ENCODE results near the gene EXOC3L1. TPM values are rescaled to one million over a fixed set of nuclear protein-coding genes. Genes with fewer than 3 reads are reported as not detected.

The EXOC3L1 gene
- total RNA-seq, 1 donor from 2014 or later: 4.1 TPM

DNA sequence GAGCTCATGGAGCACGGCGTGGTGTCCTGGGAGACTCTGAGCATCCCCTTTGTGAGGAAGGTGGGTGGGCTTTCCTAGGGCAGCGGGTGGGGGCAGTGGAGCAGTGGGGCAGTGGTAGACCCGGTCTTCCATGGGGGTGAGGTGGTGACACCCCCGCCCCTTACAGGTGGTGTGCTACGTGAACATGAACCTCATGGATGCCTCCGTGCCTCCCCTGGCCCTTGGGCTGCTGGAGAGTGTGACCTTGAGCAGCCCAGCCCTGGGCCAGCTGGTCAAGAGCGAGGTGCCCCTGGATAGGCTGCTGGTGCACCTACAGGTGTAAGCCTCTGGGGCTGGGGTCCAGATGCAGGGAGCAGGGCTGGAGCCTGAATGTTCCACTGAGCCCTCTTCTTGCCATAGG lies 10.6 kb upstream of the EXOC3L1 start:
- ATAC-seq (no peak), DNase-seq (ENCODE audit: missing footprints) (peak; percentile 53)
- intact Hi-C loops (cut with DNase I): no loop called here

DNA sequence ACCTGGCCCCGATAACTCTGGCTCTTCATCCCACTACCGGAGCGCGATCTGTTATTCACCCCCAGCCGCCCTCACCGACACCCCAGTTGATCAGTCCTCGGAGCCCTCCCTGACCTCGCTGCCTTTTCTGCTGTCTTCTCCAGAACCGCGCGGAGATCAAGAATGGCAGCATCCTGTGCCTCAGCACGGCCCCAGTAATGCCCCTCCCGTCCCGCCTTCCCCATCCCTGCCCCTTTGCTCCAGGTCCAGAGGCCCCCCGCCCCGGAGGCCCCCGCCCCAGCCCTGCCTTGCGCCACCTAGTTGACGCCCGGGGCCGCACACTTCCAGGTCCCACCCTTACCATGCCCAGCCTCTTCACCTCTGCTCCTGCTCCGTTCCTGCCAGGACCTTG lies 9.9 kb upstream of the EXOC3L1 start:
- ATAC-seq (peak; percentile 24), DNase-seq (ENCODE audit: missing footprints) (peak; percentile 47)
- intact Hi-C loops (cut with DNase I): no loop called here

DNA sequence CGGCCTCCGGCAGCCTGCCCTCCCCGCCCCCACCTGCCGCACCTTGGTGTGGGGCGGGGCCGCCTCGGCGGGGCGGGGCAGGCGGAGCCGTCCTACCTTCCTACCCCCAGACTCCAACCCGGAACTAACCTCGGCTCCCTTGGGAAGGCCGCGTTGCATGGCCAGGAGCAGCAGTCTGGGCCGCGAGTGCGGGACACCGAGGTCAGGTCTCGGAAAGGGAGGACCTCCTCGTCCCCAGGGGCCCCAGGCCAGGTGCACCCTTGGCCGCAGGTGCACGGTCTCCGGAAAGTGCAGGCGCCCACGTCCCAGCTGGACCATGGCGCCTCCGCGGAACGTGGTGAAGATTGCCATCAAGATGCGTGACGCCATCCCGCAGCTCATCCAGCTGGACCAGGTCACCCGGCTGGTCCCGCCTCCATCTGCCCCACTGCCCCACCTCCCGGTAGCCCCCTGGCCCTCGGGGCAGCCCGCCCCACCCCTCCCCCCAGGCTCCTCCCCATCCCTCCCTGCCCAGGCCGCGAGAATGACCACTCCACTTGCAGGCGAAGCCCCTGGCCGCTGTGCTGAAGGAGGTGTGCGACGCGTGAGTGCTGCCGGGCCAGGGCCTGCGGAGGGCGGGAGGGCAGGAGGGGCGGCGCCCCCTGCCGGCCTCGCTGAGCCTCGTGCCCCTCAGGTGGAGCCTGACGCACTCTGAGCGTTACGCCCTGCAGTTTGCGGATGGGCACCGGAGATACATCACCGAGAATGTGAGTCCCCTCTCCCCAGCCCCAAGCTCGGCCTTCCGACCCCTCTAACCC lies 9.3 kb upstream of the EXOC3L1 start, which contains the start of gene ELMO3:
Gene ELMO3 (plus strand): TSS at position 121 of the 797 bp plus-strand sequence. CDS start 196 bp downstream, at position 317.
- ATAC-seq: peak; percentile 22

DNA sequence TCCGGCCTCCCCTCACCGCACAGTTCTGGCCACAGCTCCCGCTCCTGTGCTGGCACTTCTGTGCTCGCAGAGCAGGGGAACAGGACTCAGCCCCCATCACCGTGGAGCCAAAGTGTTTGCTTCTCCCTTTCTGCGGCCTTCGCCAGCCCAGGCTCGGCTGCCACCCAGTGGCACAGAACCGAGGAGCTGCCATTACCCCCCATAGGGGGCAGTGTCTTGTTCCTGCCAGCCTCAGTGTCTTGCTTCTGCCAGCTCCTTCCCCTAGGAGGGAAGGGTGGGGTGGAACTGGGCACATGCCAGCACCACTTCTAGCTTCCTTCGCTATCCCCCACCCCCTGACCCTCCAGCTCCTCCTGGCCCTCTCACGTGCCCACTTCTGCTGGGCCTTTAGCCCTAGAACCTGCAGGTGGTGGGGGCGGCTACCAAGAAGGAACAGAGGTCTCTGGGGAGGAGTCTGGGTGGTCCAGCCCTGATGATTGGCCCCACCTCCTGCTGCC lies 8.3 kb upstream of the EXOC3L1 start:
- intact Hi-C loops (cut with DNase I): no loop called here
- DNase-seq (ENCODE audit: missing footprints) (peak; percentile 56), ATAC-seq (no peak)

More for the DNA sequence above, 9.3 kb upstream of the EXOC3L1 start, which contains the start of gene ELMO3:
- peak; percentile 73 for DNase-seq (ENCODE audit: missing footprints)
- intact Hi-C loops (cut with DNase I): no loop called here

DNA sequence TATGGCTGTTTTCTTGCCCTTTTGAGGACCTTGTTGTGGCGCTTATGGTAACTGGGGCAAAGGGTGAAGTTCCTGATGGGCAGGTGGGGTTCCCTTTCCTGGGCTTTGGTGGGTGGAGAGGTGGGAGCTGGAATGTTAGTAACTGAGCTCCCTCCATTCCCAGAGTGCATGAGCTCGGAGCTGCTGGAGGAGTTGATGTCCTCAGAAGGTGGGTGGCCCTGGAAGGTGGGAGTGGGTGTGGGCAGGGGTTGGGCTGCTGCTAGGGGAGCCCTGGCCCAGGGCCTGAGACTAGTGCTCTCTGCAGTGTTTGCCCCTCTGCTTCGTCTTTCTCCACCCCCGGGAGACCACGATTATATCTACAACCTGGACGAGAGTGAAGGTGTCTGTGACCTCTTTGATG lies 7.8 kb upstream of the EXOC3L1 start:
- intact Hi-C loops (cut with DNase I): no loop called here
- ATAC-seq (no peak), DNase-seq (ENCODE audit: missing footprints) (no peak)

DNA sequence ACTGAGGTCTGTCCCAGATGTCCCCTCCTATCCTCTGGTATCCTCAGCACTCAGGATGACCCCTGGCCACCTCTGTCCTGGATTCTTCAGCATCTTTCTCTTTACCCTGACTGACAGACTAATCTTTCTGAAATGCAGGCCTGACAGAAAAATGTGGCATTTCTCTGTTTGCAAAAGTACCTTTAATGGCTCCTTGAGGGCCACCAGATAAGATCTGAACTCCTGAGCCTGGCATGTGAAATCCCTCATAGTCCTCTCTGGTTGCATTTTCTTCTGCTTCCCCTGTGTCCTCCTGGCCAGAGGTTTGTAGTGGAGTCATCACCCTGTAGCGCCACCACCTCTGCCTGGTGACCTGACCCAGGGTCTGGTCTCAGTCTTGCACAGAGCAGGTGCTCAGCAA lies 6.9 kb upstream of the EXOC3L1 start:
- ATAC-seq (no peak), DNase-seq (ENCODE audit: missing footprints) (no peak)
- intact Hi-C loops (cut with DNase I): no loop called here

DNA sequence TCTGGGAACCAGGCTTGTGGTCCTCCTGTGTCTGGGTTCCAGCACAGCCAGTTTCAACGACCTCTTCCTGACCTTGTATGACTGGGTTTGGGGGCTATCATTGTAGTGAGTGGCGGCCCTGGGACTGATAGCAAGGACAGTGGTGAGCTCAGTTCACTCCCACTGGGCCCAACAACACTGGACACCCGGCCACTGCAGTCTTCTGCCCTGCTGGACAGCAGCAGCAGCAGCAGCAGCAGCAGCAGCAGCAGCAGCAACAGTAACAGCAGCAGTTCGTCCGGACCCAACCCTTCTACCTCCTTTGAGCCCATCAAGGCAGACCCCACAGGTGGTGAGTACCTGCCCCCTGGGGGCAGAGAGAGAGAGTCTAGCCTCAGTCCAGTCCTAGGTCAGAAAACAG lies 5.7 kb upstream of the EXOC3L1 start:
- intact Hi-C loops (cut with DNase I): no loop called here
- ATAC-seq (no peak), DNase-seq (ENCODE audit: missing footprints) (no peak)

DNA sequence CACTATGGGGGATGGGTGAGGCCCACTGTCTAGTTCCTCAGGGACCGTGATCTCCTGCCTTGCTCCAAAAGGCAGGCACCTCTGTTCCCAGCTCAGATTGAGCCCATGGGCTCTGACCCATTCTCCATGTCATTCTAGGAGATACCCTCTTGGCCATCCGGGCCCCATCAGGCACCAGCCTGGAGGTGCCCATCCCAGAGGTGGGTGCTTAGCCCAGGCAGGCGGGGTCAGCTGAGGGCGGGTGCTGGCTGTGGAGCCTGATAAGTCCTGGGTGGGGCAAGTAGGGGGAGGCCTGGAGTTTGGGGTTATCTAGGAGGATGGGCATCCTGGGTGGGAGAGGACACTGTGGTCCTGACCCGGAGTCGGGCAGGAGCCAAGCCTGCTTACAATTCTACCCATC lies 4.3 kb upstream of the EXOC3L1 start:
- DNase-seq (ENCODE audit: missing footprints) (no peak), ATAC-seq (no peak)
- intact Hi-C loops (cut with DNase I): no loop called here

DNA sequence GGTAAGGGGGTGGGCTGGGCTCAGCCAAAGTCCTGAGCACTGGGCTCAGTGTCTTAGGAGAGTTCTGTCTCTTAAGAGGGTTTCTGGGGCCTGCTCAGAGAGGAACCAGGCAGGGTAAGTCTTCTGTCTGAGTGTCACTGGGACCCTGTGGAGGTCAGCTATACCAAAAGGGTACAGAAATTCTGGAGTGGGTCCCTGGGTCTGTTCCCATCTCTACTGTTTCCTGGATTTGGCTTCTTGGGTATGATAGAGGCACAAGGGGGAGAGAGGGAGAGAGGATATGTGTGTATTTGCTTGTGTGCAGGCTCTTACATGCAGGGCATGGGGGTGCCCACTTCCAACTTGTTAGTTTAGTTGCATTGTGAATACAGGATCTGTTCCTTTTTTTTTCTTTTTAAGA lies 3.6 kb upstream of the EXOC3L1 start:
- DNase-seq (ENCODE audit: missing footprints): no peak
- ATAC-seq: no peak
- intact Hi-C loops (cut with DNase I): no loop called here

DNA sequence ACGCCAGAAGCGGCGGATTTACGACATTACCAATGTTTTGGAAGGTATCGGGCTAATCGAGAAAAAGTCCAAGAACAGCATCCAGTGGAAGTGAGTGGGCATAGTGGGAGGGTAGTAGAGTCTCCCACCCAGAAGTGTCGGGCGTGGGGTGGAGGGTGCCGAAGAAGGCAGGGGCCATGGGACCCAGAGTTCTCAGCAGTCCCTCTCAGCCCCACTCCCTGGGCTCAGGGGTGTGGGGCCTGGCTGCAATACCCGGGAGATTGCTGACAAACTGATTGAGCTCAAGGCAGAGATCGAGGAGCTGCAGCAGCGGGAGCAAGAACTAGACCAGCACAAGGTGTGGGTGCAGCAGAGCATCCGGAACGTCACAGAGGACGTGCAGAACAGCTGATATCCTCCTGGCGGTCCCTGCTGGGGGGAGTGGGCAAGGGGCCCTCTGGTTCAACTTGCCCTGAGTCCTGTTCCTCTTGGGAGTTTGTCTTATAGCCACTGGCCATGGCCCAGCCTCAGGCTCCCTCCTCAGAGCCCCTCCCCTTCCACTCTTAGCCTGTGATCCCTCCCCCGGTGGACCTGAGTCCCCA lies 2.9 kb upstream of the EXOC3L1 start:
- DNase-seq (ENCODE audit: missing footprints) (no peak), ATAC-seq (no peak)
- intact Hi-C loops (cut with DNase I): loop anchor here (1.0 kb wide), 1 partner anchor 34 kb away; the partner anchor contains the start of gene TMEM208

DNA sequence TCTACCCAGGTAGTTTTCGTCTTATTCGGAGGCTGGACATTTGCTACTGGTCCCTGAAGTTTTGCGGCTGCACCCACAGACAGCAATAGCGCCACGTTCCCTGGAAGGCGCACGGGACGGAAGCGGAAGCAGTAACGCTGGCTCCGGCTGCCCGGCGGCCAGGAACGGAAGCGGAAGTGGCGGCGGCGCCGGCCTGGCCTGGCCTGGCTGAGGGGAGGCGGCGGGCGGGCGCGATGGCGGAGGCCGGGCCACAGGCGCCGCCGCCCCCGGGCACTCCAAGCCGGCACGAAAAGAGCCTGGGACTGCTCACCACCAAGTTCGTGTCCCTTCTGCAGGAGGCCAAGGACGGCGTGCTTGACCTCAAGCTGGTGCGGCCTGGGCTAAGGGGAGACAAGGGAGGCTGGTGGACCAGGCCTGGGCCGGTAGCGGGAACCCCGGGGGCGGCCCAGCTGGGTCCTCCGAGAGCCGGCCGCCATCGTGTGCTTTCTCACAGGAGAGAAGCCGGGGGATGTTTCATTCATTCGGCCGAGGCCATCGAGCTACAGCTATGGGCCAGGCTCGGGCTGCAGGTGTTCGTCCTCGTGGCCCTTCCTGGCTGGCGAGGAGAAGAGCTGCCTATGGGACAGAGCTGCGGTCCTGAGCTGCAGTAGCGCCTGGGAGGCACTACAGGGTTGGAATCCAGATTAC lies 2.2 kb upstream of the EXOC3L1 start, which contains the start of gene E2F4:
Gene E2F4 (plus strand): TSS at position 161 of the 687 bp plus-strand sequence. CDS start 73 bp downstream, at position 234.
- intact Hi-C loops (cut with DNase I): loop anchor here (1.0 kb wide), 1 partner anchor 35 kb away; the partner anchor contains the start of gene TMEM208
- DNase-seq (ENCODE audit: missing footprints): peak; percentile 97
- ATAC-seq: peak; percentile 94

DNA sequence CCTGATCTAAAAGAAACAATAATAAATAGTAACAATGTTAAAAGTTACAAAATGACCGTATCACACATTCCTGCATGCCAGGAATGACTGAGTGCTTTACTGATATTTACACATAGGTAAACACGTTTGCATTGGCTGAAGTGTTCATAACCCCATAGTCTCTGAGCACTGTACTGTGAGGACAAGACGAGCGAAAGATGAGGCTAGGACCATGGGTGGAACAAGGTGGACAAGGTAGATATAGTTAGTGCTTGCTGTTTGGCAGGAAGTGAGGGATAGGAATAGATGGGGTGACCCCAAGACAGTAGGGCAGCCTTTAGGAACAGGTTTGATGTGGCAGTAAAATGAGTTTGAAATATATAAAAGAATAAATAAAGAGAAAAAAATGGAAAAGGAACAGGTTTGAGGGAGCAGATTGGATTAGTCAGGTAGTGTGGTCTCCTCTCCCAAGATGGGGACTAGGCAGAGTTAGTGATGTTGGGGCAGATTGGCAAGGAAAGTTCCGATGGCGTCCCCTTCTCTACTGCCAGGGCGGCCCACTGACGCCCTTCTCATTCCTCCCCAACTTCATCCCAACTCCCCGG lies 1.6 kb upstream of the EXOC3L1 start:
- intact Hi-C loops (cut with DNase I): no loop called here
- no peak for DNase-seq (ENCODE audit: missing footprints)
- no peak for ATAC-seq

DNA sequence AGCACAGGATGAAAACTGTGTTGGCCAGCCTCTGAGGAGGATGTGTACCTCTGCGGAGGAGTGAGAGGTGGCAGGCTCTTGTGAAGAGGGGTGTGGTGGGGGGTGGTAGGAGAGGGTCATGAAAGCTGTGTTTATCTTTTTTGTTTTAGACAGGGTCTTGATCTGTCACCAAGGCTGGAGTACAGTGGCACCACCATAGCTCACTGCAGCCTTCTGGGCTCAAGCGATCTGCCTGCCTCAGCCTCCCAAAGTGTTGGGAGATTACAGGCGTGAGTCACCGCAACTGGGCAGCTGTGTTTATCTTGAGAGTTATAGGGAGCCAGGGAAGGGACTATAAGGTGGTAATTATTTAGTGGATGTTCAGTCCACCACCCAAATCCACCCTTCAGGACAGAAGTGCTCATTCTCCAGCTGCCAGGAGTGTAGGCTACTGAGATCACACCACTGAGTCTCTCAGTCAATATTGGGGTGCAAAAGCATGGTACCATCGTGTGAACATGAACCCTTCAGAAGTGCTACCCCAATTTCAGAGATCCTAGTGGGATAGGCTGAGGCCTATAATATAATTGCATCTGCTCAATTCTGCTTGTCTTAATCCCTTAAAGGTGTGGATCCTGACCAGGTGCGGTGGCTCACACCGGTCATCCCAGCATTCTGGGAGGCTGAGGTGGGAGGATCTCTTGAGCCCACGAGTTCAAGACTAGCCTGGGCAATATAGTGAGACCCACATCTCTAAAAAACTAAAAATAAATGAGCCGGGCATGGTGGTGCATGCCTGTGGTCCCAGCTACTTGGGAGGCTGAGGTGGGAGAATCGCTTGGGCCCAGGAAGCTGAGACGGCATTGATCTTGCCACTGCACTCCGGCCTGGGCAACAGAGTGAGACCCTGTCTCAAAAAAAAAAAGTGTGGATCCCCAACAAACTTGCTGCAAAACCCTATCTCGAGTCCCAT lies 788 bp upstream of the EXOC3L1 start:
- ATAC-seq (no peak), DNase-seq (ENCODE audit: missing footprints) (no peak)
- intact Hi-C loops (cut with DNase I): no loop called here

DNA sequence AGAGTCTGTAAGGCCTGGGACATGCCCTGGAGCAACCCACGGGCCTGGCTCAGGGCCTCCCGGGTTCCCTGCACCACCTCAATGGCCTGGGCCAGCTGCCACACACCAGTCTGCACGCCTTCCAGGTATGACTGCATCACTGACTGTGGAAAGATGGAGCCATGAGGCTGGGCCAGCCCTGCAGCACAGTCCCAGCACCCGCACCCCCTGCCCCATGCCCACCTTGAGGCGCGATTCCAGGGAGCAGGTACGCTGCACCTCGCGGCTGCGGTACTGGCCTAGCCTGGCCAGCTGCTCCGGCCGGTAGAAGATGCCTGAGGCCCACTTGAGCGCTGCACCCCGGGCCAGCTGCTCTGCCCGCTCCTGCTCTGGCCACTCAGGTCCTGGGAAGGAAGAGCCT lies 1.1 kb downstream of the EXOC3L1 start:
- intact Hi-C loops (cut with DNase I): no loop called here
- ATAC-seq (no peak), DNase-seq (ENCODE audit: missing footprints) (no peak)

DNA sequence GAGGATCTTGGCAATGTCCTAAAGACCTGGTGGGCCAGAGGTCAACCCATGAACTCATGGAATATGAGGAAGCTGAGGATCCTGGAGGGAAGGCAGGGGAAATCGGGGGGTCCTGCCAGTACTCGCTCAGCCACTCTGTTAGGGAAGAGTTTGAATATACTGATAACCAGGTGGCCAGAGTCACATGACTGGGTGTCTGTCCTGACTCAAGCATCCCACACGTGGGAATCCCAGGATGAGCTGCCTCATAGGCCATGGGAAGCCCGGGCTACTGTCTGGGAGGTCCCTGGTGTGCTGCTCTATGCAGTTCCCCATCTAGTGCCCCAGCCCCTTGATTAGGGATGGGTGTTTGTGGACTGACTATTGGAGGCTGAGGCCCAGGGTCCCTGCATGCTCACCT lies 1.6 kb downstream of the EXOC3L1 start:
- intact Hi-C loops (cut with DNase I): no loop called here
- no peak for ATAC-seq
- no peak for DNase-seq (ENCODE audit: missing footprints)

DNA sequence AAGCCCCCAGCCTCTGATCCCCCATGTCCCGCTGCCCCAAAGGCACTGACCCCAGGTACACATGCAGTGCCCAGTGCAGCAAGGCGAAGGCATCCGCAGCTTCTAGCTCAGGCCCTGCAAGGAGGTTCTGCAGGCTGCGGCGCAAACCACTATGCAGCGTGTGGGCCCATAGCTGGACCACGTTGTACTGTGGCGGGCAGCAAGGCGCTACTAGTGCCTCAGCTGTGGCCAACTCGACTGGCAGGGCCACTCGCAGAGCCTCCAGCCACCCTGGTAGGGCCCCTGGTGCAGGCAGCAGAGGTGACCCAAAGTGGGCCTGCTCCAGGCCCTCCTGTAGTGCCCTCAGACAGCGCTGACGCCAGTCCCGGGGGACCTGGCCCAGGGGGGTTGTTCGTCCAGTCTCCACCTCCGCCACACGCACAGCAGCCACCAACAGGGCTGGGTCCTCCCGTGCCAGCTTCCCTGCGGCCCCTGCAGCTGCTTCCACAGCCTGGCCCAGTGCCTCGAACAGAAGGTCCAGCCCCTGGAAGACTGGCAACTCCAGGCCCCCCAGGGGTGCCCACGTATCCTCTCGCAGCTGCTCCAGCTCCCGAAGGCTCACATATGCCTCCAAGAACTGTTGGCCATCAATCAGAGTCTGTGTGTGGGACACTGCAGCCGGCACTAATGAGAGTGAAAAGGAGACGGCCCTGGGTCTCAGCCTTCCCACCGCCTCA lies 2.6 kb downstream of the EXOC3L1 start:
- intact Hi-C loops (cut with DNase I): no loop called here
- DNase-seq (ENCODE audit: missing footprints): no peak
- ATAC-seq: no peak

DNA sequence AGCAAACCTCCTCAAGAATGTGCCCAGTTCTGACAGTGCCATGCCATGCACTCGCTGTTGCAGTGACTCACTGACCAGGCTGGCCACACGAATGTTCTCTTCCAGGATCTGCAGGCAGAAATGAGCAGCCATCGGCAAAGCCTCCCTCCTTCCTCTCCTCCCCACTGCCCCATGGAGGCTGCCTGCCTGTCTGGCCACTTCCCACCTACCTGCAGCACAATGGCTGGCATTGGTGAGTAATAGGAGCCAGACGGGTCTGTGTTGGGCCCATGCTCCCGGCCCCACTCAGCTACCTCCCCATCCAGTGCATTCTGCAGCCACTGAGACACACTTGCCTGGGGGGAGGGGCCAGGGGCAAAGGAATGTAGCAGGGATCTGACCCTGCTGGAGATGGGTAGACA lies 3.4 kb downstream of the EXOC3L1 start:
- peak; percentile 56 for DNase-seq (ENCODE audit: missing footprints)
- intact Hi-C loops (cut with DNase I): no loop called here
- ATAC-seq: no peak

Measured in Right ventricle myocardium inferior (tissue), 1 donor.